HG02610 (cell line): ENCODE measurements around the gene FAM221B.
A peak's percentile ranks its signal among the peaks of the same experiment; 100 is the strongest.

Source experiments
- ATAC-seq: cut with Tn5 transposase; IDR thresholded peaks from one replicate; pipeline ENCODE4 v1.9.1; 2021; ENCODE audit warnings: mild to moderate bottlenecking, moderate library complexity; ENCODE audit not compliant: unreplicated experiment

The FAM221B gene

GRCh38 chr9:35847792-35848572 lies 19.4 kb upstream of the FAM221B start:
- peak; percentile 90 for ATAC-seq

GRCh38 chr9:35845824-35846771 lies 17.6 kb upstream of the FAM221B start:
- ATAC-seq, result no peak

- ATAC-seq, result no peak
These were observed 16.2 kb upstream of the FAM221B start for GRCh38 chr9:35844628-35845270.

- peak; percentile 78 for ATAC-seq
These were observed 14.3 kb upstream of the FAM221B start for GRCh38 chr9:35842795-35843194.

GRCh38 chr9:35842020-35842745 lies 13.7 kb upstream of the FAM221B start:
- no peak for ATAC-seq

- ATAC-seq, result no peak
These were observed 13.0 kb upstream of the FAM221B start for GRCh38 chr9:35841645-35841900.

GRCh38 chr9:35840881-35841644 lies 12.5 kb upstream of the FAM221B start:
- no peak for ATAC-seq

- no peak for ATAC-seq
These were observed 11.4 kb upstream of the FAM221B start for GRCh38 chr9:35839926-35840325.

- no peak for ATAC-seq
These were observed 8.1 kb upstream of the FAM221B start for GRCh38 chr9:35836595-35836994.

GRCh38 chr9:35835766-35836165 lies 7.2 kb upstream of the FAM221B start:
- no peak for ATAC-seq

- ATAC-seq, result no peak
These were observed 6.7 kb upstream of the FAM221B start for GRCh38 chr9:35835216-35835632.

GRCh38 chr9:35834260-35835215 lies 6.0 kb upstream of the FAM221B start:
- ATAC-seq, result no peak

- ATAC-seq, result no peak
These were observed 4.3 kb upstream of the FAM221B start for GRCh38 chr9:35832814-35833213.

- ATAC-seq, result no peak
These were observed 2.5 kb upstream of the FAM221B start for GRCh38 chr9:35831040-35831439.

- ATAC-seq, result no peak
These were observed 1.2 kb upstream of the FAM221B start for GRCh38 chr9:35829764-35830096.

GRCh38 chr9:35829084-35829763 lies 692 bp upstream of the FAM221B start, which contains the start of gene TMEM8B:
Gene TMEM8B, plus strand, starts transcription at chr9:35829228. Its CDS starts 220 bp downstream, at chr9:35829448.
- ATAC-seq, result peak; percentile 66

- ATAC-seq, result no peak
These were observed 1.0 kb downstream of the FAM221B start for GRCh38 chr9:35827486-35827885.

- peak; percentile 50 for ATAC-seq
These were observed 2.3 kb downstream of the FAM221B start for GRCh38 chr9:35826071-35826701.
